BLaER1 treated with 17β-estradiol and CSF1 and Interleukin-3, amounts not matched to agents 10 nM and 100 nM (cell line): ENCODE measurements around the gene SMURF2.
A peak's percentile ranks its signal among the peaks of the same experiment; 100 is the strongest.

Source experiments
- H3K27ac ChIP-seq, 11 experiments: shearing (Covaris generic); formaldehyde crosslinking; 2 replicates each; pipeline ENCODE4 v1.8.1; 2022
- H3K27me3 ChIP-seq, 11 experiments: shearing (Covaris generic); formaldehyde crosslinking; 2 replicates each; pipeline ENCODE4 v1.8.1; 2022
- H3K36me3 ChIP-seq, 11 experiments: shearing (Covaris generic); formaldehyde crosslinking; 2 replicates each; pipeline ENCODE4 v1.8.1; 2022
- H3K4me1 ChIP-seq, 10 experiments: shearing (Covaris generic); formaldehyde crosslinking; 2 replicates each; pipeline ENCODE4 v1.8.1; 2022
- H3K4me2 ChIP-seq, 11 experiments: shearing (Covaris generic); formaldehyde crosslinking; 2 replicates each; pipeline ENCODE4 v1.8.1; 2022
- H3K4me3 ChIP-seq, 10 experiments: shearing (Covaris generic); formaldehyde crosslinking; 2 replicates each; pipeline ENCODE4 v1.8.1; 2022
- H3K9ac ChIP-seq, 11 experiments: shearing (Covaris generic); formaldehyde crosslinking; 2 replicates each; pipeline ENCODE4 v1.8.1; 2022
- H3K9me3 ChIP-seq, 11 experiments: shearing (Covaris generic); formaldehyde crosslinking; replicated peaks in 1 of 11; 2 replicates each; pipeline ENCODE4 v1.8.1; 2022
- H4K20me1 ChIP-seq, 11 experiments: shearing (Covaris generic); formaldehyde crosslinking; 2 replicates each; pipeline ENCODE4 v1.8.1; 2022
- Cebpa-rat ChIP-seq, 11 experiments: shearing (Covaris generic); IDR thresholded peaks; 2 replicates each; pipeline ENCODE4 v1.8.1; 2022

SMURF2 gene

GRCh38 chr17:64639516-64639915, 22.6 kb downstream of the SMURF2 start:
- Histone ChIP-seq H3K36me3 (peaks cover 29 to 58% (median 47%) of the 10 kb centered on the region in 11 experiments), H3K4me1 (peaks cover 0 to 45% (median 8%) of the 10 kb centered on the region in 10 experiments; a peak in 13 of 20 replicates), H3K4me3 (no peak overlapping the region), H3K27ac (no peak overlapping the region), H3K9ac (no peak overlapping the region), H3K9me3 (peaks cover 0 to 7% (median 0%) of the 10 kb centered on the region in 11 experiments; a peak in 4 of 22 replicates), H4K20me1 (peaks cover 46 to 100% (median 88%) of the 10 kb centered on the region in 11 experiments; a peak in 21 of 22 replicates), H3K4me2 (peak overlapping the region in 3 of 11 experiments; percentile 47 to 80 (median 71); a peak in 6 of 22 replicates), H3K27me3 (no peaks in the 10 kb centered on the region)
- TF ChIP-seq Cebpa-rat (IDR thresholded peaks at IDR 0.05): no peak

- no peak overlapping the region for H3K4me3 ChIP-seq
- H3K4me2 ChIP-seq: peak overlapping the region in 3 of 11 experiments; percentile 47 to 80 (median 71); a peak in 4 of 22 replicates
- H3K27ac ChIP-seq: no peak overlapping the region
- no peak overlapping the region for H3K9ac ChIP-seq
- peaks cover 0 to 50% (median 8%) of the 10 kb centered on the region in 10 experiments; a peak in 13 of 20 replicates for H3K4me1 ChIP-seq
- peaks cover 0 to 7% (median 0%) of the 10 kb centered on the region in 11 experiments; a peak in 4 of 22 replicates for H3K9me3 ChIP-seq
- no peaks in the 10 kb centered on the region for H3K27me3 ChIP-seq
- TF ChIP-seq Cebpa-rat (IDR thresholded peaks at IDR 0.05): no peak
- H4K20me1 ChIP-seq: peaks cover 49 to 100% (median 88%) of the 10 kb centered on the region in 11 experiments; a peak in 21 of 22 replicates
- H3K36me3 ChIP-seq: peaks cover 23 to 53% (median 43%) of the 10 kb centered on the region in 11 experiments
Measured at GRCh38 chr17:64638552-64639203, 23.4 kb downstream of the SMURF2 start.

GRCh38 chr17:64635647-64636305, 26.3 kb downstream of the SMURF2 start:
- H3K9me3 ChIP-seq: peaks cover 0 to 7% (median 0%) of the 10 kb centered on the region in 11 experiments; a peak in 4 of 22 replicates
- no peak overlapping the region for H3K4me3 ChIP-seq
- H3K4me1 ChIP-seq: peaks cover 0 to 66% (median 8%) of the 10 kb centered on the region in 10 experiments; a peak in 14 of 20 replicates
- peaks cover 48 to 99% (median 85%) of the 10 kb centered on the region in 11 experiments; a peak in 21 of 22 replicates for H4K20me1 ChIP-seq
- H3K4me2 ChIP-seq: peak overlapping the region in 7 of 11 experiments; percentile 4 to 66 (median 49); a peak in 11 of 22 replicates
- no peaks in the 10 kb centered on the region for H3K27me3 ChIP-seq
- H3K9ac ChIP-seq: no peak overlapping the region
- H3K27ac ChIP-seq: peak overlapping the region in 5 of 11 experiments; percentile 0 to 24 (median 18); a peak in 4 of 22 replicates
- TF ChIP-seq Cebpa-rat (IDR thresholded peaks at IDR 0.05): no peak
- peaks cover 11 to 39% (median 32%) of the 10 kb centered on the region in 11 experiments; a peak in 21 of 22 replicates for H3K36me3 ChIP-seq

- peaks cover 11 to 44% (median 27%) of the 10 kb centered on the region in 11 experiments; a peak in 21 of 22 replicates for H3K36me3 ChIP-seq
- H3K4me2 ChIP-seq: no peak overlapping the region
- H3K27ac ChIP-seq: no peak overlapping the region
- no peaks in the 10 kb centered on the region for H3K27me3 ChIP-seq
- no peak overlapping the region for H3K4me3 ChIP-seq
- peaks cover 57 to 99% (median 94%) of the 10 kb centered on the region in 11 experiments; a peak in 21 of 22 replicates for H4K20me1 ChIP-seq
- H3K9ac ChIP-seq: no peak overlapping the region
- peaks cover 0 to 54% (median 8%) of the 10 kb centered on the region in 10 experiments; a peak in 14 of 20 replicates for H3K4me1 ChIP-seq
- peaks cover 0 to 7% (median 0%) of the 10 kb centered on the region in 11 experiments; a peak in 4 of 22 replicates for H3K9me3 ChIP-seq
- TF ChIP-seq Cebpa-rat (IDR thresholded peaks at IDR 0.05): no peak
Measured at GRCh38 chr17:64634218-64634617, 27.9 kb downstream of the SMURF2 start.

GRCh38 chr17:64632606-64633005, 29.5 kb downstream of the SMURF2 start:
- peaks cover 0 to 6% (median 0%) of the 10 kb centered on the region in 11 experiments; a peak in 4 of 22 replicates for H3K9me3 ChIP-seq
- peaks cover 73 to 99% (median 97%) of the 10 kb centered on the region in 11 experiments; a peak in 21 of 22 replicates for H4K20me1 ChIP-seq
- no peaks in the 10 kb centered on the region for H3K27me3 ChIP-seq
- H3K36me3 ChIP-seq: peaks cover 2 to 28% (median 15%) of the 10 kb centered on the region in 11 experiments; a peak in 18 of 22 replicates
- TF ChIP-seq Cebpa-rat (IDR thresholded peaks at IDR 0.05): no peak
- peaks cover 0 to 63% (median 8%) of the 10 kb centered on the region in 10 experiments; a peak in 14 of 20 replicates for H3K4me1 ChIP-seq
- H3K4me2 ChIP-seq: peak overlapping the region in 3 of 11 experiments; percentile 16 to 73 (median 59); a peak in 5 of 22 replicates
- H3K9ac ChIP-seq: peak overlapping the region in 1 of 11 experiments; percentile 21; a peak in 1 of 22 replicates
- H3K27ac ChIP-seq: peak overlapping the region in 2 of 11 experiments; percentile 2 to 16; a peak in 2 of 22 replicates
- no peak overlapping the region for H3K4me3 ChIP-seq

GRCh38 chr17:64632194-64632593, 29.9 kb downstream of the SMURF2 start:
- peak overlapping the region in 2 of 11 experiments; percentile 2 to 16; a peak in 2 of 22 replicates for H3K27ac ChIP-seq
- H3K4me1 ChIP-seq: peaks cover 0 to 66% (median 8%) of the 10 kb centered on the region in 10 experiments; a peak in 14 of 20 replicates
- H3K4me2 ChIP-seq: peak overlapping the region in 3 of 11 experiments; percentile 16 to 73 (median 59); a peak in 5 of 22 replicates
- H3K9me3 ChIP-seq: peaks cover 0 to 2% (median 0%) of the 10 kb centered on the region in 11 experiments; a peak in 1 of 22 replicates
- H4K20me1 ChIP-seq: peaks cover 77 to 99% (median 97%) of the 10 kb centered on the region in 11 experiments; a peak in 21 of 22 replicates
- H3K36me3 ChIP-seq: peaks cover 1 to 23% (median 11%) of the 10 kb centered on the region in 11 experiments; a peak in 16 of 22 replicates
- H3K4me3 ChIP-seq: no peak overlapping the region
- TF ChIP-seq Cebpa-rat (IDR thresholded peaks at IDR 0.05): no peak
- no peaks in the 10 kb centered on the region for H3K27me3 ChIP-seq
- H3K9ac ChIP-seq: peak overlapping the region in 1 of 11 experiments; percentile 21; a peak in 1 of 22 replicates

GRCh38 chr17:64630309-64631223, 31.5 kb downstream of the SMURF2 start:
- Histone ChIP-seq H3K9ac (no peak overlapping the region), H3K4me3 (no peak overlapping the region), H3K4me1 (peaks cover 0 to 63% (median 2%) of the 10 kb centered on the region in 10 experiments; a peak in 7 of 20 replicates), H4K20me1 (peaks cover 90 to 99% (median 97%) of the 10 kb centered on the region in 11 experiments; a peak in 21 of 22 replicates), H3K27me3 (no peaks in the 10 kb centered on the region), H3K9me3 (no peaks in the 10 kb centered on the region), H3K4me2 (no peak overlapping the region), H3K36me3 (peaks cover 0 to 28% (median 16%) of the 10 kb centered on the region in 11 experiments; a peak in 14 of 22 replicates), H3K27ac (no peak overlapping the region)
- TF ChIP-seq Cebpa-rat (IDR thresholded peaks at IDR 0.05): no peak
